Adrenal gland (tissue), 12 donors: Measurements from ENCODE around the gene BMP6. TPM values are rescaled to one million over a fixed set of nuclear protein-coding genes. Genes with fewer than 3 reads are reported as not detected.

Experiments used
- DNase-seq, 7 donors: peaks; one replicate each; pipeline ENCODE4 v3.0.0-alpha.2; 2019 to 2020
- H3K27ac ChIP-seq, 5 donors: fragments of 200-600 bp; sonication (generic) in 4 of 5; 1 replicate in 3 of 5; 2 replicates in 2 of 5; pipeline versions ENCODE4 v1.5.1 to v1.8.0; 2016 to 2020; ENCODE audit warnings: mild to moderate bottlenecking in 1 of 5
- H3K27me3 ChIP-seq: fragments of 200-600 bp; 2 replicates; pipeline ENCODE4 v1.8.0; 2021
- H3K36me3 ChIP-seq, 2 donors: fragments of 200-600 bp; replicated peaks in 1 of 2; 1 replicate in 1 of 2; 2 replicates in 1 of 2; pipeline versions ENCODE4 v1.5.1 to v1.8.0; 2018 to 2022
- H3K4me1 ChIP-seq, 2 donors: fragments of 200-600 bp; replicated peaks in 1 of 2; 1 replicate in 1 of 2; 2 replicates in 1 of 2; pipeline versions ENCODE4 v1.5.1 to v1.8.0; 2018 to 2021
- H3K4me3 ChIP-seq, 4 donors: fragments of 200-600 bp; sonication (generic) in 3 of 4; one replicate each; pipeline ENCODE4 v1.5.1; 2016 to 2018
- H3K9me3 ChIP-seq, 3 donors: fragments of 200-600 bp; sonication (generic) in 1 of 3; replicated peaks in 1 of 3; 1 replicate in 2 of 3; 2 replicates in 1 of 3; pipeline versions ENCODE4 v1.5.1 to v1.8.0; 2016 to 2021
- POLR2A ChIP-seq, 2 donors: fragments of 450-650 bp; IDR thresholded peaks; one replicate each; pipeline ENCODE4 v1.6.1; 2017; ENCODE audit warnings: antibody characterized with exemption in 2 of 2, mild to moderate bottlenecking in 2 of 2, moderate library complexity in 1 of 2
- WGBS, 4 donors: extraction: QIAGEN DNeasy Blood & Tissue Kit in 2 of 4; methylation state at CpG; one replicate each; pipeline versions ENCODE4 v1.1.5 to v1.1.7; 2013 to 2017; 5-methylcytosine and 5-hydroxymethylcytosine counted together
- intact Hi-C, 2 donors: fragments of 100-400 bp; cut with DNase I; formaldehyde crosslinking; loops; one replicate each; pipeline versions ENCODE4 v1.14.1 to v1.15.0; 2022 to 2023
- polyA plus RNA-seq, 3 donors: library from polyadenylated mRNA; stranded (reverse); fragments of 200-250 nt in 2 of 3; fragments of 350-450 nt in 1 of 3; fragmentation: Illumina TruSeq in 1 of 3; extraction: RNeasy Lipid Tissue Mini Kit (QIAGEN cat#74804) in 1 of 3; gene quantifications; one replicate each; pipeline ENCODE4 v1.2.3, GENCODE V29; 2013 to 2014
- total RNA-seq, 9 donors: library from RNA; depleted of rRNA in 4 of 9; stranded (reverse); fragments of >200 nt in 4 of 9; fragments of 120-200 nt in 1 of 9; fragmentation: NEBNext Ultra II Directional in 1 of 9; extraction: Animal tissue kit (Norgen Biotek cat#: 25700) in 1 of 9; gene quantifications; one replicate each; pipeline versions ENCODE4 v1.1.0 to v1.2.4, GENCODE V29; 2013 to 2023
- TF ChIP-seq, protein P1 (sequence below), 6 experiments: fragments of 450-650 bp in 4 of 6; fragments of 200-600 bp in 2 of 6; sonication (generic) in 1 of 6; IDR thresholded peaks; 1 replicate in 5 of 6; 2 replicates in 1 of 6; pipeline versions ENCODE4 v1.5.1 to v1.8.0; 2016 to 2021; ENCODE audit warnings: antibody characterized with exemption in 6 of 6, mild to moderate bottlenecking in 2 of 6, moderate library complexity in 1 of 6
- donor health status: healthy with polysubstance abuse.
- donor health status: Bipolar disorder and iron deficiency.
- donor health status: DM: yes; HTN: yes; CAD: no.
- donor health status: DM: no; HTN: no; CAD: no.
- donor health status: DM: no; HTN: no; CAD: no.
- donor health status: DM: yes; HTN: yes; CAD: no.

The BMP6 gene
- total and polyA plus RNA-seq, 12 donors: 1.4 to 17.0 (median 4.2) TPM

DNA sequence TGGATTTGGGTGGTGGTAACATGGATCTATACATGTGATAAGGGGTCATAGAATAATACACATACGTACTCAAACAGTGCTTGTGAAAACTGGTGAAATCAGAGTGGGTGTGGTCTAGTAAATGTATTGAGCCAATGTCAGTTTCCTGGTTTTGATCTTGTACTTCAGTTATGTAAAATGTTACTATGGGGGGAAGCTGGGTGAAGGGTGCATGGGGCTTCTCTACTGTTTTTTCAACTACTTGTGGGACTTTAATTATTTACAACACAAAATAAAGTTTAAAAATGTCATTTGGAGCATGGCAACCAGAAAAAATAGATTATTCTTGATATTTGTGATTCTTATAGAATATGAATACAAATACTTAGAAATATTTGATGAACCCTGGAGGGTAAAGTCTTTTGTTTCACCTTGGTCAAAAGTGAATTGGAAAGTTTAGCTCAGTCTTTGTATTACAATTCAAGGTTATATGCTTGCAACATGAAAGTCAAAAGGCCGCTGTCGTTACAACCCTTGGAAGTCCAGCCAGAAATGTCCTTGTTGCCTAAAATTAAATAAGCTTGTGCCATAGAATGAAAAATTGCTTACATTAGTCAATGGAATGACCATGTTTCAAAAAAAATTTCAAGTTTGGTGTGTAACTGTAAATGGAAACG, 110.6 kb downstream of the BMP6 start:
- H3K27ac ChIP-seq: no peak overlapping the region
- H3K4me1 ChIP-seq: peaks cover 1 to 6% of the 10 kb centered on the region in 2 donors
- H3K9me3 ChIP-seq: no peaks in the 10 kb centered on the region
- H3K36me3 ChIP-seq: no peaks in the 10 kb centered on the region
- intact Hi-C loops: no loop called here
- H3K27me3 ChIP-seq: no peaks in the 10 kb centered on the region
- WGBS, 4 donors: 57 to 61% (median 59%) methylated on average over 4 of the region's 4 CpGs
- peak in 4 of 7 donors; percentile 30 to 42 (median 32) for DNase-seq
- no peak overlapping the region for H3K4me3 ChIP-seq
- TF ChIP-seq, protein P1, sequence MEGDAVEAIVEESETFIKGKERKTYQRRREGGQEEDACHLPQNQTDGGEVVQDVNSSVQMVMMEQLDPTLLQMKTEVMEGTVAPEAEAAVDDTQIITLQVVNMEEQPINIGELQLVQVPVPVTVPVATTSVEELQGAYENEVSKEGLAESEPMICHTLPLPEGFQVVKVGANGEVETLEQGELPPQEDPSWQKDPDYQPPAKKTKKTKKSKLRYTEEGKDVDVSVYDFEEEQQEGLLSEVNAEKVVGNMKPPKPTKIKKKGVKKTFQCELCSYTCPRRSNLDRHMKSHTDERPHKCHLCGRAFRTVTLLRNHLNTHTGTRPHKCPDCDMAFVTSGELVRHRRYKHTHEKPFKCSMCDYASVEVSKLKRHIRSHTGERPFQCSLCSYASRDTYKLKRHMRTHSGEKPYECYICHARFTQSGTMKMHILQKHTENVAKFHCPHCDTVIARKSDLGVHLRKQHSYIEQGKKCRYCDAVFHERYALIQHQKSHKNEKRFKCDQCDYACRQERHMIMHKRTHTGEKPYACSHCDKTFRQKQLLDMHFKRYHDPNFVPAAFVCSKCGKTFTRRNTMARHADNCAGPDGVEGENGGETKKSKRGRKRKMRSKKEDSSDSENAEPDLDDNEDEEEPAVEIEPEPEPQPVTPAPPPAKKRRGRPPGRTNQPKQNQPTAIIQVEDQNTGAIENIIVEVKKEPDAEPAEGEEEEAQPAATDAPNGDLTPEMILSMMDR (IDR thresholded peaks at IDR 0.05): no peak

DNA sequence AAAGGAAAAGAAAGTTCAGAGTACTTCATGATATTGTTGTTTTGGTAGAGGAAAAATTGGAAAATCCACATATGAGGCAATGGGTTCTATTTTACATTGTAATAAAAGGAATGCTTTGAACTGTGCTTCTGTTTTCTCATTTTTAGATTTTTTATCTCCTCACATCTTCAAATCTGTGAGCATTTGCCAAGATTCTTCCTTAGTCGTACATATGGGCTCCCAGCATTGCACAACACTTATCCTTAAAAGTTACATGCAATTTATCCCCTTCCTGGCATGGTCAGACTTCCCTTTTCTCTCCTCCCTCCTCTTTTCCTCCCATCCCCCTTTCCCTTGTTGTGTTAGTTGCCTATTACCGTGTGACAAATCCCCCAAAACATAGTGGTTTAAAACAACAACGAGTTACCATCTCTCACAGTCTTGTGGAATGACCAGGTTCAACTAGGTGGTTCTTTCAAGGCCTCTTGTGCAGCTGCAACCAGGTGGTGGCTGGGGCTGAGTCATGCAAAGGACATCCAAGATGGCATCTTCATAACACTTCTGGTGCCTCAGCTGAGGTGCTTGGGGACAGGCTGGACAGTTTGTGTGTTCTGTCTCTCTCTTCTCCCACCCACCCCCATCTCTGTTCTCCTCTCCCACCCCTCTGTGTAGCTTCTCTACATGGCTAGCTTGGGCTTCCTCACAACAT, 116.0 kb downstream of the BMP6 start:
- DNase-seq: peak in 1 of 7 donors; percentile 34
- intact Hi-C loops: no loop called here
- no peak overlapping the region for H3K27ac ChIP-seq
- H3K36me3 ChIP-seq: no peaks in the 10 kb centered on the region
- peaks cover 6 to 9% of the 10 kb centered on the region in 2 donors for H3K4me1 ChIP-seq
- H3K27me3 ChIP-seq: no peaks in the 10 kb centered on the region
- no peak overlapping the region for H3K4me3 ChIP-seq
- WGBS, 4 donors: 60 to 77% (median 64%) methylated on average over 3 of the region's 3 CpGs
- TF ChIP-seq, protein P1 (IDR thresholded peaks at IDR 0.05): no peak
- TF ChIP-seq POLR2A (IDR thresholded peaks at IDR 0.05): no peak
- H3K9me3 ChIP-seq: no peaks in the 10 kb centered on the region

DNA sequence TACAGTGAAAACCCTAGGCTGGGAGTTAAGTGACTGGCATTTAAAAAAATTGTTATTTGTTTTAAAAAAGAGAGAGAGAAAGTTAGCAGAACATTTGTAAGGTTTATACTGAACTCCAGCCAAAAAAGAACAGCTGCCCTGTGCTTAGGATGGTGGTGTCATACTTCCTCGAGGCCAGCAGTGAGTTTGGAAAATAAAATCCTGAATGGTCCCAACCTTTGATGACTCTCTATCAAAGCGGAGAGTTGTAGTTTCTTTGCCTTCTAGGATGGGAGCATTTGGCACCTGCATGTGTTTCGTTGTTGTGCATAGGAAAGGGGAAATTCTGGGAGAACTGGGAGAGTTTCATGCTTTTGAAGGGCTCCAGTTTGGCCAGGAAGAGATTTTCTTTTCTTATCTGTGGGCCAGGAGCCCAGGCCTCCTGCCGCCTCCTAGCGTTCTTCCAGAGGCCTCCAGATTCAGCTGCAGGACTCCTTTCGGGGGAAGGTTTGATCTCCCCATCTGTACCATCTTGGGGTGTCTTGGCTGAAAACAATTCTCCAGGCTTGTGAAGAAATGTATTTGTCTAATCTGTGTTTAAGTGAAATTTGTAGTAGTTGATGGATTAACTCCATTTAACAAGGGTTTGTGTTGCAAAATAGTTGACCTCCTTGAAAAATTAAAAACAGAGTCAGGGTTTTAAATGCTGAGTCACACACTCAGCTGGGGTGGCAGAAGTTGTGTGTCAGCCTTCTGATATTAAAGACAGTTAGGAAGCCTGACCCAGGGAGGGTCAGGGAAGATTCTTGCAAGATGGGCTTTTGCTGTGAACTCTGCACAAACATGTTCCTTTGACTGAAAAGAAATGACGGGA, 121.3 kb downstream of the BMP6 start:
- TF ChIP-seq, protein P1 (IDR thresholded peaks at IDR 0.05): peak in 5 of 6 experiments; percentile 26 to 39 (median 32)
- no peak for TF ChIP-seq POLR2A (IDR thresholded peaks at IDR 0.05)
- intact Hi-C loops: no loop called here
- DNase-seq: peak in 5 of 7 donors; percentile 26 to 51 (median 42)
- WGBS, 4 donors: 22 to 42% (median 39%) methylated on average over 6 to 7 of the region's 7 CpGs
- Histone ChIP-seq H3K27me3 (no peaks in the 10 kb centered on the region), H3K27ac (peak overlapping the region in 3 of 5 donors; percentile 56 to 61 (median 57)), H3K4me1 (peaks cover 7 to 14% of the 10 kb centered on the region in 2 donors), H3K4me3 (no peak overlapping the region), H3K9me3 (peaks cover 0 to 14% (median 0%) of the 10 kb centered on the region in 3 donors), H3K36me3 (no peaks in the 10 kb centered on the region)

DNA sequence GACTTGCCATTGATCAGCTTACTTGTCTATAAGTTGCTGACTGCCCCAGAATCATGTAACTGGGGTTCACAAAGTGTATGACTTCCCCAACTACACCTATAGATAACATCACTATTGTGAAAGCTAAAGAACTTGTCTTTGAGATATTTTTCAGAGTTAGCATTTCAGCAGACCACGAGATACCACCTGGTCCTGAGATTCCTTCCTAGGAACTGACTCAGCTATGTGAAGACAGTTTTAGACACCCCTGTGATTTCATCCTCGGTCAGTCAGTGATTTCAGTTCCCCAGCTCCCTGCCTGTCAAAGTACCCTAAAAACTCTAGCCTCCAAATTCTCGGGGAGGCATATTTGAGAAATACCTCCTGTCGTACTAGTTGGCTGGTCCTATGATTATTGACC, 122.3 kb downstream of the BMP6 start:
- Histone ChIP-seq H3K4me3 (no peak overlapping the region), H3K27ac (peak overlapping the region in 1 of 5 donors; percentile 57), H3K4me1 (peaks cover 7 to 14% of the 10 kb centered on the region in 2 donors), H3K36me3 (no peaks in the 10 kb centered on the region), H3K9me3 (peaks cover 0 to 17% (median 0%) of the 10 kb centered on the region in 3 donors), H3K27me3 (no peaks in the 10 kb centered on the region)
- 89 to 93% (median 92%) methylated on average over 4 of the region's 4 CpGs for WGBS, 4 donors
- TF ChIP-seq, protein P1 (IDR thresholded peaks at IDR 0.05): no peak
- TF ChIP-seq POLR2A (IDR thresholded peaks at IDR 0.05): no peak
- intact Hi-C loops: no loop called here
- no peak for DNase-seq
